ENCODE results near the gene C3orf20. TPM values are rescaled to one million over a fixed set of nuclear protein-coding genes. Genes with fewer than 3 reads are reported as not detected.

Gene C3orf20
- total RNA-seq, 4 donors from 2014 or later: 0.11 to 0.46 TPM; not detected in 2

GRCh38 chr3:14820156-14820555 lies 145.2 kb downstream of the C3orf20 start:
- Histone ChIP-seq H3K4me1 (peaks cover 3 to 6% of the 10 kb centered on the region in 2 donors), H3K4me3 (no peak overlapping the region), H3K9me3 (no peaks in the 10 kb centered on the region), H3K36me3 (no peaks in the 10 kb centered on the region), H3K27me3 (no peaks in the 10 kb centered on the region), H3K27ac (no peak overlapping the region)
- in situ Hi-C loops (cut with MboI; ENCODE audit: low sequenced_read_pairs in 4 of 4): no loop called here
- TF ChIP-seq POLR2A (IDR thresholded peaks at IDR 0.05): no peak
- TF ChIP-seq CTCF (IDR thresholded peaks at IDR 0.05 in 4 of 5, conservative IDR thresholded peaks at IDR 0.05 in 1 of 5): no peak
- intact Hi-C loops (cut with DNase I; ENCODE audit: low total_unique reads): no loop called here
- ATAC-seq (no peak), DNase-seq (no peak)

GRCh38 chr3:14821151-14821550 lies 146.2 kb downstream of the C3orf20 start:
- Histone ChIP-seq H3K4me1 (peaks cover 3 to 6% of the 10 kb centered on the region in 2 donors), H3K27me3 (no peaks in the 10 kb centered on the region), H3K27ac (no peak overlapping the region), H3K36me3 (no peaks in the 10 kb centered on the region), H3K9me3 (no peaks in the 10 kb centered on the region), H3K4me3 (no peak overlapping the region)
- in situ Hi-C loops (cut with MboI; ENCODE audit: low sequenced_read_pairs in 4 of 4) (no loop called here), intact Hi-C loops (cut with DNase I; ENCODE audit: low total_unique reads) (no loop called here)
- DNase-seq: no peak
- TF ChIP-seq CTCF (IDR thresholded peaks at IDR 0.05 in 4 of 5, conservative IDR thresholded peaks at IDR 0.05 in 1 of 5): no peak
- no peak for TF ChIP-seq POLR2A (IDR thresholded peaks at IDR 0.05)
- no peak for ATAC-seq

- Histone ChIP-seq H3K36me3 (no peaks in the 10 kb centered on the region), H3K4me3 (no peak overlapping the region), H3K9me3 (no peaks in the 10 kb centered on the region), H3K4me1 (peaks cover 3 to 6% of the 10 kb centered on the region in 2 donors), H3K27me3 (peaks cover 0 to 3% (median 0%) of the 10 kb centered on the region in 3 donors), H3K27ac (no peak overlapping the region)
- ATAC-seq (no peak), DNase-seq (no peak)
- intact Hi-C loops (cut with DNase I; ENCODE audit: low total_unique reads): no loop called here
- TF ChIP-seq POLR2A (IDR thresholded peaks at IDR 0.05) (no peak), CTCF (IDR thresholded peaks at IDR 0.05 in 4 of 5, conservative IDR thresholded peaks at IDR 0.05 in 1 of 5) (no peak)
- in situ Hi-C loops (cut with MboI; ENCODE audit: low sequenced_read_pairs in 4 of 4): no loop called here
These were observed 147.2 kb downstream of the C3orf20 start for GRCh38 chr3:14822134-14822533.

Other genes with a start within 250 kb of the C3orf20 start
- gene GRIP2, start 134.8 kb upstream of the C3orf20 start, total RNA-seq: 10 to 100 TPM in 1 of 4 donors, 1 to 10 TPM in 3; 2.8 to 12.6 (median 4.6) TPM
- gene CCDC174, start 23.4 kb upstream of the C3orf20 start, total RNA-seq: 10 to 100 TPM; 11.1 to 22.2 (median 14.8) TPM
- 1 to 10 TPM; 4.4 to 8.4 (median 5.2) TPM for gene FGD5, start 143.8 kb downstream of the C3orf20 start, total RNA-seq

Measured in gastrocnemius medialis (tissue), 4 donors.